ENCODE data around the gene IGFLR1.

DNA sequence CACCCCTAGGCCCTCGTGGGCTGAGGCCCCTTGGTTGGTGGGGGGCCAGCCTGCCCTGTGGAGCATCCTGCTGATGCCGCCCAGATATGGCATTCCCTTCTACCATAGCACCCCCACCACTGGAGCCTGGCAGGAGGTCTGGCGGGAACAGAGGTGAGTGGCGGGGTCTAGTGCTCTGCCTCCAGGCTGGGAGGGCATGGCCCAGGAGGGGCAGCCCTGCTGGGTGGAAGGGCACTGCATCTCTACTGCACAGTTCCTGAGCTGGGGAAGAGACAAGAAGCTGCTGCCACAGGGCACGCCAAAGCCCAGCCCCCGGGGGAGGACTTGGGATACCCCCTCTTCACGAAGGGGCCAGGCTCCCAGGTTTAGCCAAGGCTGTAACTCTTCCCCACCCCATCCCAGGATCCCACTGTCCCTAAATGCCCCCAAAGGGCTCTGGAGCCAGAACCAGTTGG is 26.9 kb downstream of the IGFLR1 start:
- TF ChIP-seq, protein P1, sequence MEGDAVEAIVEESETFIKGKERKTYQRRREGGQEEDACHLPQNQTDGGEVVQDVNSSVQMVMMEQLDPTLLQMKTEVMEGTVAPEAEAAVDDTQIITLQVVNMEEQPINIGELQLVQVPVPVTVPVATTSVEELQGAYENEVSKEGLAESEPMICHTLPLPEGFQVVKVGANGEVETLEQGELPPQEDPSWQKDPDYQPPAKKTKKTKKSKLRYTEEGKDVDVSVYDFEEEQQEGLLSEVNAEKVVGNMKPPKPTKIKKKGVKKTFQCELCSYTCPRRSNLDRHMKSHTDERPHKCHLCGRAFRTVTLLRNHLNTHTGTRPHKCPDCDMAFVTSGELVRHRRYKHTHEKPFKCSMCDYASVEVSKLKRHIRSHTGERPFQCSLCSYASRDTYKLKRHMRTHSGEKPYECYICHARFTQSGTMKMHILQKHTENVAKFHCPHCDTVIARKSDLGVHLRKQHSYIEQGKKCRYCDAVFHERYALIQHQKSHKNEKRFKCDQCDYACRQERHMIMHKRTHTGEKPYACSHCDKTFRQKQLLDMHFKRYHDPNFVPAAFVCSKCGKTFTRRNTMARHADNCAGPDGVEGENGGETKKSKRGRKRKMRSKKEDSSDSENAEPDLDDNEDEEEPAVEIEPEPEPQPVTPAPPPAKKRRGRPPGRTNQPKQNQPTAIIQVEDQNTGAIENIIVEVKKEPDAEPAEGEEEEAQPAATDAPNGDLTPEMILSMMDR (conservative IDR thresholded peaks at IDR 0.05; ENCODE audit: low read depth, low read length), result no peak
- no peak for TF ChIP-seq EZH2 (IDR thresholded peaks at IDR 0.05; ENCODE audit: borderline replicate concordance, low read depth, low read length, poor library complexity, severe bottlenecking)
